Kidney (tissue), 14 donors: Measurements from ENCODE around the gene PLXNA2. TPM values are rescaled to one million over a fixed set of nuclear protein-coding genes. Genes with fewer than 3 reads are reported as not detected.
A peak's percentile ranks its signal among the peaks of the same experiment; 100 is the strongest.

Experiments used
- DNase-seq, 5 donors: peaks; one replicate each; pipeline ENCODE4 v3.0.0-alpha.2; 2013 to 2020
- FAIRE-seq: peaks from 2 replicates; lab custom pipeline; 2012; peaks lifted over from hg19 to GRCh38; lab: Jason Lieb, UNC
- H3K27ac ChIP-seq, 2 donors: one replicate each; pipeline ENCODE4 v1.7.0; 2013; ENCODE audit warnings: low read depth in 2 of 2, low read length in 2 of 2, inconsistent platforms in 1 of 2
- H3K27me3 ChIP-seq: one replicate; pipeline ENCODE4 v1.7.1; 2013; ENCODE audit warnings: low read length, inconsistent platforms; ENCODE audit not compliant: control insufficient read depth, insufficient read depth
- H3K36me3 ChIP-seq, 3 donors: one replicate each; pipeline versions ENCODE4 v1.7.0 to v1.7.1; 2013; ENCODE audit warnings: low read length in 3 of 3, control low read depth in 1 of 3, inconsistent platforms in 1 of 3; ENCODE audit not compliant: insufficient read depth in 3 of 3, control insufficient read depth in 2 of 3
- H3K4me1 ChIP-seq, 3 donors: one replicate each; pipeline versions ENCODE4 v1.7.0 to v1.7.1; 2013; ENCODE audit warnings: low read length in 3 of 3, inconsistent platforms in 1 of 3, low read depth in 1 of 3; ENCODE audit not compliant: control insufficient read depth in 2 of 3, insufficient read depth in 2 of 3
- H3K4me3 ChIP-seq, 3 donors: one replicate each; pipeline versions ENCODE4 v1.7.0 to v1.8.1; 2013; ENCODE audit warnings: low read length in 3 of 3, control low read depth in 1 of 3, inconsistent platforms in 1 of 3
- H3K9ac ChIP-seq, 3 donors: one replicate each; pipeline versions ENCODE4 v1.7.0 to v1.7.1; 2013; ENCODE audit warnings: low read length in 3 of 3, control low read depth in 1 of 3, inconsistent platforms in 1 of 3
- H3K9me3 ChIP-seq, 3 donors: one replicate each; pipeline versions ENCODE4 v1.7.0 to v1.7.1; 2013; ENCODE audit warnings: low read length in 3 of 3, control low read depth in 1 of 3, inconsistent platforms in 1 of 3; ENCODE audit not compliant: control insufficient read depth in 2 of 3, insufficient read depth in 1 of 3
- CTCF ChIP-seq: IDR thresholded peaks from 3 replicates; pipeline ENCODE4 v1.5.1; 2012; ENCODE audit warnings: mild to moderate bottlenecking, moderate library complexity, borderline replicate concordance; ENCODE audit not compliant: insufficient read depth; ENCODE audit errors: extremely low read depth
- intact Hi-C: fragments of 100-400 bp; cut with DNase I; formaldehyde crosslinking; loops from one replicate; pipeline ENCODE4 v1.11.1; 2022
- polyA plus RNA-seq: library from polyadenylated mRNA; stranded (reverse); fragments of 350-450 nt; fragmentation: Illumina TruSeq; extraction: RNeasy Lipid Tissue Mini Kit (QIAGEN cat#74804); gene quantifications from one replicate; pipeline ENCODE4 v1.2.3, GENCODE V29; 2014; ENCODE audit warnings: low read depth, low replicate concordance; ENCODE audit not compliant: insufficient read depth
- total RNA-seq: library from RNA; stranded (reverse); fragmentation: NEBNext Ultra II Directional; extraction: Animal tissue kit (Norgen Biotek cat#: 25700); gene quantifications from one replicate; pipeline ENCODE4 v1.2.1, GENCODE V29; 2021
- donor health status: control.
- donor health status: control.
- donor health status: control.
- donor health status: control.
- donor health status: control.
- donor health status: DM: yes; HTN: yes; CAD: no.
- donor health status: Normal renal cell carcinoma (clear cell type).

Gene PLXNA2
- total and polyA plus RNA-seq, 2 donors from 2014 or later, result 2.4 to 27.9 TPM

- H3K9me3 ChIP-seq, result no peaks in the 10 kb centered on the region
- FAIRE-seq, result no peak
- intact Hi-C loops, result no loop called here
- no peaks in the 10 kb centered on the region for H3K4me1 ChIP-seq
- H3K9ac ChIP-seq, result no peak overlapping the region
- H3K4me3 ChIP-seq, result peak overlapping the region in 1 of 3 donors; percentile 9
- peak overlapping the region in 1 of 2 donors; percentile 20 for H3K27ac ChIP-seq
- no peak for TF ChIP-seq CTCF
- H3K27me3 ChIP-seq, result no peaks in the 10 kb centered on the region
- no peak for DNase-seq
- no peaks in the 10 kb centered on the region for H3K36me3 ChIP-seq
These were observed 8.8 kb upstream of the PLXNA2 start for GRCh38 chr1:208252836-208253576.

- intact Hi-C loops, result no loop called here
- Histone ChIP-seq H3K4me3 (peak overlapping the region in 1 of 3 donors; percentile 9), H3K36me3 (no peaks in the 10 kb centered on the region), H3K9me3 (no peaks in the 10 kb centered on the region), H3K27me3 (no peaks in the 10 kb centered on the region), H3K9ac (no peak overlapping the region), H3K4me1 (no peaks in the 10 kb centered on the region), H3K27ac (no peak overlapping the region)
- FAIRE-seq, result no peak
- no peak for TF ChIP-seq CTCF
- DNase-seq, result peak in 1 of 5 donors; percentile 66
These were observed 8.0 kb upstream of the PLXNA2 start for GRCh38 chr1:208251911-208252835.

DNA sequence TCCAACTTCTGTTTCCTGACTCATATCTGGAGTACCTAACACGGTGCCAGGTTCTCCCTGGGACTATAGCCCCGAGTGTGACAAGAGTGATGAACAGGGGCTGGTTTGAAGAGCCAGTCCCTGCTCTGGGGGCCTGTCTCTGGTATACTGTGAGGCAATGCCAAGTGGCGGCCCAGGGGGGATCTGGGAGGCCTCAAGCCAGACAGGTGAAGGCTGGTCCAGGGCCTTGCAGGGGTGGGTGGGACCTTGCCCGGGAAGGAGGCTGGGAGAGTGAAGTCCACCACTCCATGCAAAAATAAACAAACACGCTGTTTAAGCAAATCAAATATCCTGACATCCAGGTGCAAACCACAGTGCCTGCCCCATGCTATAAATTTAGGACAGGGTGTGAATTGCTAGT is 6.8 kb upstream of the PLXNA2 start:
- no peak for FAIRE-seq
- Histone ChIP-seq H3K9ac (no peak overlapping the region), H3K27me3 (no peaks in the 10 kb centered on the region), H3K27ac (no peak overlapping the region), H3K4me1 (no peaks in the 10 kb centered on the region), H3K4me3 (no peak overlapping the region), H3K36me3 (no peaks in the 10 kb centered on the region), H3K9me3 (no peaks in the 10 kb centered on the region)
- no peak for DNase-seq
- TF ChIP-seq CTCF, result no peak
- intact Hi-C loops, result no loop called here
